Progenitor cell of endocrine pancreas (in vitro differentiated cells): Measurements from ENCODE around the gene PHTF2. TPM values are rescaled to one million over a fixed set of nuclear protein-coding genes. Genes with fewer than 3 reads are reported as not detected.
"Not testable (repeated sequence)": the region's sequence is repeated elsewhere in the genome, so short reads cannot be mapped to it uniquely, and the experiment has no call there.

Source experiments
- DNase-seq: peaks from one replicate; pipeline ENCODE4 v3.0.0; 2021; ENCODE audit warnings: low spot score; ENCODE audit not compliant: unreplicated experiment
- H3K27ac Mint-ChIP-seq: 2 replicates; pipeline ENCODE4 v1.8.0; 2021; ENCODE audit warnings: mild to moderate bottlenecking, moderate library complexity, mixed read lengths
- H3K27me3 Mint-ChIP-seq: 2 replicates; pipeline ENCODE4 v1.8.0; 2021; ENCODE audit warnings: mixed read lengths
- H3K36me3 Mint-ChIP-seq: 2 replicates; pipeline ENCODE4 v1.8.0; 2022; ENCODE audit warnings: mixed read lengths; ENCODE audit not compliant: insufficient read depth
- H3K4me1 Mint-ChIP-seq: 2 replicates; pipeline ENCODE4 v1.8.0; 2021; ENCODE audit warnings: low read depth, mixed read lengths
- H3K4me3 Mint-ChIP-seq: 2 replicates; pipeline ENCODE4 v1.8.0; 2021; ENCODE audit warnings: low read depth, mild to moderate bottlenecking, moderate library complexity, mixed read lengths
- H3K9me3 Mint-ChIP-seq: 2 replicates; pipeline ENCODE4 v1.8.0; 2021; ENCODE audit warnings: low read depth, mixed read lengths
- CTCF ChIP-seq: fragments of 200-600 bp; sonication (generic); IDR thresholded peaks from one replicate; pipeline ENCODE4 v1.5.0; 2021; ENCODE audit warnings: antibody characterized with exemption, mild to moderate bottlenecking; ENCODE audit not compliant: unreplicated experiment
- total RNA-seq: library from RNA; stranded (reverse); gene quantifications from 2 replicates; pipeline ENCODE4 v1.2.1, GENCODE V29; 2021

Gene PHTF2
- total RNA-seq, 1 donor from 2014 or later: 13.0 TPM

DNA sequence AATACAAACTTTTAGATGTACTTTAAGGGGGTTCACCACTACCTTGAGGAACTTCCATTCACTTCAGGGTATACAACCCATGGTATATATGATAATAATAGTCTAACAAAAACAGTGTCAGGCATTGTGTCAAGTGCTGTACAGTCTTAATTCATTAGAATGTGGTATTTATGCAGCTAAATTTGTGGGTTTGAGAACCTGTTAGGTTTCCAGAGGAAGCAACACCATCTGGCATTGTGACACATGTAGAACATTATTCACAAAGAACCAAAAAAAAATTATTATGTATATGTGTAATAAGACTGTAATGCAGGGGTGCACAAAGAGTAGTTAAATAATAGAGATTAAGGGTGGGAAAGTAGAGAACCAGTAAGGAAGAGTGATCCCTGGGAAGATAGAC is 26.7 kb upstream of the PHTF2 start:
- TF ChIP-seq CTCF: no peak
- Mint-ChIP-seq H3K36me3 (peaks cover 22% of the 10 kb centered on the region), H3K9me3 (no peaks in the 10 kb centered on the region), H3K4me3 (no peak overlapping the region), H3K27me3 (no peaks in the 10 kb centered on the region), H3K27ac (peak overlapping the region; percentile 35), H3K4me1 (peaks cover 3% of the 10 kb centered on the region)
- DNase-seq: no peak

DNA sequence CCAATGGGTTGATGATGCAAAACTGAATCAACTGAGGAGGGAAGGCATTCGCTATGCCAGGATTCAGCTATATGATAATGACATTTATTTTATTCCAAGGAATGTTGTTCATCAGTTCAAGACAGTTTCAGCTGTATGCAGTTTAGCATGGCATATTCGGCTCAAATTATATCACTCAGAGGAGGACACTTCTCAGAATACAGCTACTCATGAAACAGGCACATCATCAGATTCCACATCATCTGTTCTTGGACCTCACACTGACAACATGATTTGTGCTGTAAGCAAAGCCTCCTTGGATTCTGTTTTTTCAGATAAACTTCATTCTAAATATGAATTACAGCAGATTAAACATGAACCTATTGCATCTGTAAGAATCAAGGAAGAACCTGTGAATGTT is 20.0 kb upstream of the PHTF2 start:
- Mint-ChIP-seq H3K27ac (no peak overlapping the region), H3K4me1 (peaks cover 10% of the 10 kb centered on the region), H3K4me3 (no peak overlapping the region), H3K9me3 (no peaks in the 10 kb centered on the region), H3K27me3 (no peaks in the 10 kb centered on the region), H3K36me3 (peaks cover 34% of the 10 kb centered on the region)
- no peak for DNase-seq
- no peak for TF ChIP-seq CTCF

DNA sequence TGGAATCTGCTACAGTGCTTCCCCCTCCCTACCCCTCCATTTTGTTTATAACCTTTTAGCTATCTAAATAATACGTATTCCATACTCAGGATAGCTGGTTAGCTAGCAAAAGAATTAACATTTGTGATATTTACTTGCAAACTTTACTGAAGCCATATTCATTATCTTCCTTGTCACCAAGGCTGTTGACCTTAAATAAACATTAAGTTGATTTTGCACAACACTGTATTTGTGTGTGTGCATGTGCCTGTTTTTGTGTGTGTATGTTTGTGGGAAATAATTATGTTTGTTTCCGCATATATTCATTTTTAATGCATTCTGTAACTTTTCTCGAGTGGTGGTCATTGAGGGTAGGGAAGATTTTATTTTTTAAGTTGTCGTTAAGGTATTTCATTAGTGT is 16.2 kb upstream of the PHTF2 start:
- no peak for DNase-seq
- no peak overlapping the region for H3K4me3 Mint-ChIP-seq
- H3K9me3 Mint-ChIP-seq: no peaks in the 10 kb centered on the region
- no peaks in the 10 kb centered on the region for H3K27me3 Mint-ChIP-seq
- H3K27ac Mint-ChIP-seq: no peak overlapping the region
- TF ChIP-seq CTCF: no peak
- H3K4me1 Mint-ChIP-seq: peaks cover 11% of the 10 kb centered on the region
- H3K36me3 Mint-ChIP-seq: peaks cover 34% of the 10 kb centered on the region

- Mint-ChIP-seq H3K27me3 (no peaks in the 10 kb centered on the region), H3K27ac (no peak overlapping the region), H3K36me3 (peaks cover 31% of the 10 kb centered on the region), H3K4me3 (no peak overlapping the region), H3K9me3 (no peaks in the 10 kb centered on the region), H3K4me1 (peaks cover 11% of the 10 kb centered on the region)
- no peak for TF ChIP-seq CTCF
- DNase-seq: no peak
Observed at GRCh38 chr7:77783111-77783510, 15.5 kb upstream of the PHTF2 start.

DNA sequence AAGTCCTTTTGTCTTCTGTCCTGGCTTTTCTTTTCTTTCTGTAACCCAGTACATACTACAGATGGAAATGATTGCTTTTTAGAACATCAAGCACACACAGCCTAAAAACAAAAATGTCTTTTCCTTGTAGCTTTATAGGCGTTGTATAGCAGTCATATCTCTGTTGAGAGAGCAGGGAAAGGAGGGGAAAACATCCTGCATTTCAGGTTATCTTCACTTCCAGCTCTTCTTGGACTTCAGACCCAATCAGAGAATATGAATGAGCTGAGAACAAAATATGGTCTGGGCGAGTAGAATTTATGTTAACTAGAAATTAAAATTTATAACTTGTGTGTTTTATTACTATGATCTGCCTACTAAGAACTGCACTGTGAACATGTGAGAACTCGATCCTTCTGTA is 15.0 kb upstream of the PHTF2 start:
- H3K4me3 Mint-ChIP-seq: no peak overlapping the region
- H3K9me3 Mint-ChIP-seq: peaks cover 1% of the 10 kb centered on the region
- peaks cover 29% of the 10 kb centered on the region for H3K36me3 Mint-ChIP-seq
- H3K27ac Mint-ChIP-seq: no peak overlapping the region
- H3K4me1 Mint-ChIP-seq: peaks cover 11% of the 10 kb centered on the region
- TF ChIP-seq CTCF: no peak
- no peak for DNase-seq
- H3K27me3 Mint-ChIP-seq: no peaks in the 10 kb centered on the region

GRCh38 chr7:77784426-77784825 is 14.1 kb upstream of the PHTF2 start:
- Mint-ChIP-seq H3K4me1 (peaks cover 11% of the 10 kb centered on the region), H3K36me3 (peaks cover 36% of the 10 kb centered on the region)
- H3K27ac Mint-ChIP-seq, DNase-seq, H3K4me3 Mint-ChIP-seq, H3K9me3 Mint-ChIP-seq, H3K27me3 Mint-ChIP-seq: not testable (repeated sequence)
